Neural cell (in vitro differentiated cells): ENCODE data around the gene NCAM1. TPM values are rescaled to one million over a fixed set of nuclear protein-coding genes. Genes with fewer than 3 reads are reported as not detected.

ENCODE experiments used
- H2AFZ ChIP-seq: fragments of 200-600, 300-800 bp; sonication (generic), shearing (Covaris generic); 2 replicates; pipeline ENCODE4 v1.6.0; 2014; ENCODE audit warnings: low read depth, mild to moderate bottlenecking, antibody characterized with exemption, low read length, moderate library complexity
- H3F3A ChIP-seq: fragments of 200-600 bp; shearing (Covaris generic); 2 replicates; pipeline ENCODE4 v1.6.1; 2016; ENCODE audit warnings: mild to moderate bottlenecking, moderate library complexity, mixed read lengths, antibody characterized with exemption, low read length; ENCODE audit not compliant: insufficient read depth, poor library complexity, severe bottlenecking
- H3K27ac ChIP-seq: fragments of 200-600, 300-800 bp; sonication (generic), shearing (Covaris generic); 2 replicates; pipeline ENCODE4 v1.5.1; 2014; ENCODE audit warnings: mild to moderate bottlenecking, low read length, moderate library complexity
- H3K27me3 ChIP-seq: fragments of 300-800, 200-600 bp; sonication (generic), shearing (Covaris generic); 2 replicates; pipeline ENCODE4 v1.6.0; 2014; ENCODE audit warnings: mild to moderate bottlenecking, low read depth, low read length, moderate library complexity; ENCODE audit not compliant: insufficient read depth
- H3K36me3 ChIP-seq: fragments of 300-800, 200-600 bp; sonication (generic), shearing (Covaris generic); 2 replicates; pipeline ENCODE4 v1.5.1; 2014; ENCODE audit warnings: mild to moderate bottlenecking, antibody characterized with exemption, low read length, moderate library complexity; ENCODE audit not compliant: insufficient read depth
- H3K4me2 ChIP-seq: fragments of 300-800, 200-600 bp; sonication (generic), shearing (Covaris generic); 2 replicates; pipeline ENCODE4 v1.6.0; 2014; ENCODE audit warnings: mild to moderate bottlenecking, low read length
- H3K4me3 ChIP-seq: fragments of 300-800, 200-600 bp; sonication (generic), shearing (Covaris generic); 2 replicates; pipeline ENCODE4 v1.5.1; 2014; ENCODE audit warnings: mild to moderate bottlenecking, low read length, moderate library complexity
- H3K79me2 ChIP-seq: fragments of 200-600 bp; shearing (Covaris generic); replicated peaks from 2 replicates; pipeline ENCODE4 v1.6.0; 2014; ENCODE audit warnings: mild to moderate bottlenecking, low read length, moderate library complexity; ENCODE audit not compliant: insufficient read depth
- H3K9ac ChIP-seq: fragments of 300-800, 200-600 bp; sonication (generic), shearing (Covaris generic); 2 replicates; pipeline ENCODE4 v1.6.1; 2016; ENCODE audit warnings: mild to moderate bottlenecking, low read length, mixed read lengths
- H3K9me2 ChIP-seq: fragments of 200-600 bp; shearing (Covaris generic); 2 replicates; pipeline ENCODE4 v1.6.1; 2016; ENCODE audit warnings: mild to moderate bottlenecking, low read length, mixed read lengths; ENCODE audit not compliant: insufficient read depth
- H3K9me3 ChIP-seq: fragments of 200-600, 300-800 bp; sonication (generic), shearing (Covaris generic); 2 replicates; pipeline ENCODE4 v1.6.1; 2016; ENCODE audit warnings: mild to moderate bottlenecking, mixed run types, low read length, moderate library complexity, mixed read lengths
- H4K20me1 ChIP-seq: fragments of 200-600 bp; shearing (Covaris generic); 2 replicates; pipeline ENCODE4 v1.6.1; 2016; ENCODE audit warnings: mild to moderate bottlenecking, mixed run types; ENCODE audit not compliant: insufficient read depth
- EP300 ChIP-seq: fragments of 450-650 bp; conservative IDR thresholded peaks from 2 replicates; pipeline ENCODE4 v1.6.1; 2014; ENCODE audit warnings: antibody characterized with exemption, mild to moderate bottlenecking, moderate library complexity; ENCODE audit not compliant: poor library complexity, severe bottlenecking
- EZH2 ChIP-seq: fragments of 200-600, 300-800 bp; shearing (Covaris generic), sonication (generic); IDR thresholded peaks from 2 replicates; pipeline ENCODE4 v1.6.1; 2014; ENCODE audit warnings: antibody characterized with exemption, low read length, borderline replicate concordance, mild to moderate bottlenecking; ENCODE audit not compliant: insufficient read depth, poor library complexity, severe bottlenecking
- MXI1 ChIP-seq: fragments of 450-650 bp; conservative IDR thresholded peaks from 2 replicates; pipeline ENCODE4 v1.6.1; 2014; ENCODE audit warnings: antibody characterized with exemption, mild to moderate bottlenecking; ENCODE audit not compliant: poor library complexity, severe bottlenecking
- POLR2AphosphoS5 ChIP-seq: IDR thresholded peaks from 2 replicates; pipeline ENCODE4 v1.6.1; 2012
- RAD21 ChIP-seq: fragments of 450-650 bp; conservative IDR thresholded peaks from 2 replicates; pipeline ENCODE4 v1.6.1; 2014; ENCODE audit warnings: antibody characterized with exemption, mild to moderate bottlenecking, moderate library complexity
- SMC3 ChIP-seq: fragments of 450-650 bp; conservative IDR thresholded peaks from 2 replicates; pipeline ENCODE4 v1.6.1; 2014; ENCODE audit warnings: antibody characterized with exemption, mild to moderate bottlenecking, moderate library complexity; ENCODE audit not compliant: poor library complexity
- TAF1 ChIP-seq: IDR thresholded peaks from 2 replicates; pipeline ENCODE4 v1.6.1; 2012; ENCODE audit warnings: low read depth
- polyA plus RNA-seq: library from polyadenylated mRNA; depleted of rRNA; stranded (reverse); fragments of >200 nt; gene quantifications from 2 replicates; pipeline ENCODE4 v1.2.3, GENCODE V29; 2014
- TF ChIP-seq, protein P1 (sequence below): IDR thresholded peaks from 2 replicates; pipeline ENCODE4 v1.6.1; 2012; ENCODE audit warnings: borderline replicate concordance
- TF ChIP-seq, protein P2 (sequence below): fragments of 450-650 bp; IDR thresholded peaks from 2 replicates; pipeline ENCODE4 v1.5.1; 2014; ENCODE audit warnings: antibody characterized with exemption, mild to moderate bottlenecking, moderate library complexity; ENCODE audit not compliant: poor library complexity, severe bottlenecking

The NCAM1 gene
- polyA plus RNA-seq, 1 donor from 2014 or later: 120 TPM

DNA sequence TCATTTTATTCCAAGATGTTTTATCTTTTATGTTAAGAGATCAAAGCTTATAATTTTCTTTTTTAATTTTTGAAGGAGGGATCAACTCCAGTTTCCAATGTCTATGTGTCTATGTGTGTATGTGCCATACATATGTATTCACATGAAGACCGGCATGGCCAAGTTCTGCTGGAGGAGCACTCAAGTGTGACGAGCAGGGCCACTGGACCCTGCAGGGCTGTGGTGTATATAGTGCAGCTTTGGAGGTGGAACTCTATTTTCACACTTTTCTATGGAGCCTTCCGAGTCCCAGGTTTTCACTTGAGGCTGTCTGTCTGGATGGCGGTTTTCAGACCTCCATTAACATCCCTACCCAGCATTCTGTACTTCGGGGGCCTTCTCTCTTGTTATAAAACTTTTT is 316.7 kb downstream of the NCAM1 start:
- no peaks in the 10 kb centered on the region for H3K9me2 ChIP-seq
- no peak overlapping the region for H3K9ac ChIP-seq
- H2AFZ ChIP-seq: no peak overlapping the region
- no peak overlapping the region for H3K4me2 ChIP-seq
- H3K9me3 ChIP-seq: no peaks in the 10 kb centered on the region
- no peaks in the 10 kb centered on the region for H3F3A ChIP-seq
- no peaks in the 10 kb centered on the region for H4K20me1 ChIP-seq
- no peak overlapping the region for H3K4me3 ChIP-seq
- H3K27ac ChIP-seq: no peak overlapping the region
- H3K79me2 ChIP-seq: no peaks in the 10 kb centered on the region
- TF ChIP-seq POLR2AphosphoS5 (no peak), MXI1 (no peak), RAD21 (no peak), SMC3 (no peak), EZH2 (no peak), EP300 (no peak), TAF1 (no peak)
- TF ChIP-seq, protein P1, sequence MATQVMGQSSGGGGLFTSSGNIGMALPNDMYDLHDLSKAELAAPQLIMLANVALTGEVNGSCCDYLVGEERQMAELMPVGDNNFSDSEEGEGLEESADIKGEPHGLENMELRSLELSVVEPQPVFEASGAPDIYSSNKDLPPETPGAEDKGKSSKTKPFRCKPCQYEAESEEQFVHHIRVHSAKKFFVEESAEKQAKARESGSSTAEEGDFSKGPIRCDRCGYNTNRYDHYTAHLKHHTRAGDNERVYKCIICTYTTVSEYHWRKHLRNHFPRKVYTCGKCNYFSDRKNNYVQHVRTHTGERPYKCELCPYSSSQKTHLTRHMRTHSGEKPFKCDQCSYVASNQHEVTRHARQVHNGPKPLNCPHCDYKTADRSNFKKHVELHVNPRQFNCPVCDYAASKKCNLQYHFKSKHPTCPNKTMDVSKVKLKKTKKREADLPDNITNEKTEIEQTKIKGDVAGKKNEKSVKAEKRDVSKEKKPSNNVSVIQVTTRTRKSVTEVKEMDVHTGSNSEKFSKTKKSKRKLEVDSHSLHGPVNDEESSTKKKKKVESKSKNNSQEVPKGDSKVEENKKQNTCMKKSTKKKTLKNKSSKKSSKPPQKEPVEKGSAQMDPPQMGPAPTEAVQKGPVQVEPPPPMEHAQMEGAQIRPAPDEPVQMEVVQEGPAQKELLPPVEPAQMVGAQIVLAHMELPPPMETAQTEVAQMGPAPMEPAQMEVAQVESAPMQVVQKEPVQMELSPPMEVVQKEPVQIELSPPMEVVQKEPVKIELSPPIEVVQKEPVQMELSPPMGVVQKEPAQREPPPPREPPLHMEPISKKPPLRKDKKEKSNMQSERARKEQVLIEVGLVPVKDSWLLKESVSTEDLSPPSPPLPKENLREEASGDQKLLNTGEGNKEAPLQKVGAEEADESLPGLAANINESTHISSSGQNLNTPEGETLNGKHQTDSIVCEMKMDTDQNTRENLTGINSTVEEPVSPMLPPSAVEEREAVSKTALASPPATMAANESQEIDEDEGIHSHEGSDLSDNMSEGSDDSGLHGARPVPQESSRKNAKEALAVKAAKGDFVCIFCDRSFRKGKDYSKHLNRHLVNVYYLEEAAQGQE: no peak
- TF ChIP-seq, protein P2, sequence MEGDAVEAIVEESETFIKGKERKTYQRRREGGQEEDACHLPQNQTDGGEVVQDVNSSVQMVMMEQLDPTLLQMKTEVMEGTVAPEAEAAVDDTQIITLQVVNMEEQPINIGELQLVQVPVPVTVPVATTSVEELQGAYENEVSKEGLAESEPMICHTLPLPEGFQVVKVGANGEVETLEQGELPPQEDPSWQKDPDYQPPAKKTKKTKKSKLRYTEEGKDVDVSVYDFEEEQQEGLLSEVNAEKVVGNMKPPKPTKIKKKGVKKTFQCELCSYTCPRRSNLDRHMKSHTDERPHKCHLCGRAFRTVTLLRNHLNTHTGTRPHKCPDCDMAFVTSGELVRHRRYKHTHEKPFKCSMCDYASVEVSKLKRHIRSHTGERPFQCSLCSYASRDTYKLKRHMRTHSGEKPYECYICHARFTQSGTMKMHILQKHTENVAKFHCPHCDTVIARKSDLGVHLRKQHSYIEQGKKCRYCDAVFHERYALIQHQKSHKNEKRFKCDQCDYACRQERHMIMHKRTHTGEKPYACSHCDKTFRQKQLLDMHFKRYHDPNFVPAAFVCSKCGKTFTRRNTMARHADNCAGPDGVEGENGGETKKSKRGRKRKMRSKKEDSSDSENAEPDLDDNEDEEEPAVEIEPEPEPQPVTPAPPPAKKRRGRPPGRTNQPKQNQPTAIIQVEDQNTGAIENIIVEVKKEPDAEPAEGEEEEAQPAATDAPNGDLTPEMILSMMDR: no peak
- H3K36me3 ChIP-seq: peaks cover 4% of the 10 kb centered on the region
- H3K27me3 ChIP-seq: no peaks in the 10 kb centered on the region

DNA sequence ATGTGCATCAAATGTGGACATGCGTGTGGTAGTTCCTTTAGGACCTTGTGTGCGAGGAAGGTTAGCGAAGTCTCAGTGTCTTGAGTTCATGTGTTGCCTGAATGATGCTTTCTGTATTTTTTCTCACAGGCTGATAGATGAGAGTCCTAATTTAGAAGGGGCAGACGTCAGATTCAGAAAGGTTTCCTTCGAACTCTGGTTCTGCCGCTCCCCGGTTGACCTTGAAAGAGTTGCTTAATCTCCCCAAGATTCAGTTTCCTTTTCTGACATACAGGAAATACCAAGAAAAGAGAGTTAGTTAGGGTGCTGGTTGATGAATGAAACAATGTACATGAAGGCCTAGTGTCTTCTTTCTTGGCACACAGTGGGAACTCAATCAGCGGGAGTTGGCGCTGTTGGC is 317.3 kb downstream of the NCAM1 start:
- Histone ChIP-seq H3K27me3 (no peaks in the 10 kb centered on the region), H3K9me2 (no peaks in the 10 kb centered on the region), H4K20me1 (no peaks in the 10 kb centered on the region), H3K4me2 (no peak overlapping the region), H3K9ac (no peak overlapping the region), H3K79me2 (no peaks in the 10 kb centered on the region), H2AFZ (no peak overlapping the region), H3K27ac (no peak overlapping the region), H3K9me3 (no peaks in the 10 kb centered on the region), H3F3A (no peaks in the 10 kb centered on the region), H3K36me3 (peaks cover 4% of the 10 kb centered on the region), H3K4me3 (no peak overlapping the region)
- TF ChIP-seq RAD21 (no peak), MXI1 (no peak), EZH2 (no peak), TAF1 (no peak), POLR2AphosphoS5 (no peak), EP300 (no peak), SMC3 (no peak)
- TF ChIP-seq, protein P1: no peak
- TF ChIP-seq, protein P2: no peak
